AG10803 (cell line): ENCODE measurements around the gene KDM3A.

ENCODE experiments used
- DNase-seq: peaks from one replicate; pipeline ENCODE4 v3.0.0; 2010; ENCODE audit warnings: low read depth
- H3K4me3 ChIP-seq: 2 replicates; pipeline ENCODE4 v1.5.1; 2011; ENCODE audit warnings: mild to moderate bottlenecking, low read length, control low read depth
- TF ChIP-seq, protein P1 (sequence below): conservative IDR thresholded peaks from 2 replicates; pipeline ENCODE4 v1.5.1; 2011; ENCODE audit warnings: mild to moderate bottlenecking, low read length, control low read depth, inconsistent platforms

The KDM3A gene

DNA sequence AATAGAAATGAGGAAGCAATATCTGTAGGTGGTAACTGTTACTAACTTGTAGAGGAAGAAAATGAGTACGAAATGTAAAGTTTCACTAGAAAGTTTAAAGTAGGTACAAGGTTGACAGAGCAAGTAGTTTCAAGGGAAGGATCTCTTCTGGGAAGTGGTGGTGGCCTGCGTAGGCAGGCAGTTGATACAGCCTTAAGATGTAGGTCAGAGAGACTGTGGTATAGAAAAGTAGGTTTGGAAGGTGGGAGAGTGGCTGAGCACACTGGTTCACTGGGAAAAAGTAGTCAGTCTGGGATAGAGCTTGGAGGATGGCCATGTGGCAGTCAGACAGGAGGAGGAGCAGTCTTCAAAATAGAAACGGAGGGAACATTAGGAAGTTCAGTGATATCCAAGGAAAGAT is 23.5 kb downstream of the KDM3A start:
- no peak for DNase-seq
- no peak overlapping the region for H3K4me3 ChIP-seq
- TF ChIP-seq, protein P1, sequence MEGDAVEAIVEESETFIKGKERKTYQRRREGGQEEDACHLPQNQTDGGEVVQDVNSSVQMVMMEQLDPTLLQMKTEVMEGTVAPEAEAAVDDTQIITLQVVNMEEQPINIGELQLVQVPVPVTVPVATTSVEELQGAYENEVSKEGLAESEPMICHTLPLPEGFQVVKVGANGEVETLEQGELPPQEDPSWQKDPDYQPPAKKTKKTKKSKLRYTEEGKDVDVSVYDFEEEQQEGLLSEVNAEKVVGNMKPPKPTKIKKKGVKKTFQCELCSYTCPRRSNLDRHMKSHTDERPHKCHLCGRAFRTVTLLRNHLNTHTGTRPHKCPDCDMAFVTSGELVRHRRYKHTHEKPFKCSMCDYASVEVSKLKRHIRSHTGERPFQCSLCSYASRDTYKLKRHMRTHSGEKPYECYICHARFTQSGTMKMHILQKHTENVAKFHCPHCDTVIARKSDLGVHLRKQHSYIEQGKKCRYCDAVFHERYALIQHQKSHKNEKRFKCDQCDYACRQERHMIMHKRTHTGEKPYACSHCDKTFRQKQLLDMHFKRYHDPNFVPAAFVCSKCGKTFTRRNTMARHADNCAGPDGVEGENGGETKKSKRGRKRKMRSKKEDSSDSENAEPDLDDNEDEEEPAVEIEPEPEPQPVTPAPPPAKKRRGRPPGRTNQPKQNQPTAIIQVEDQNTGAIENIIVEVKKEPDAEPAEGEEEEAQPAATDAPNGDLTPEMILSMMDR: no peak

DNA sequence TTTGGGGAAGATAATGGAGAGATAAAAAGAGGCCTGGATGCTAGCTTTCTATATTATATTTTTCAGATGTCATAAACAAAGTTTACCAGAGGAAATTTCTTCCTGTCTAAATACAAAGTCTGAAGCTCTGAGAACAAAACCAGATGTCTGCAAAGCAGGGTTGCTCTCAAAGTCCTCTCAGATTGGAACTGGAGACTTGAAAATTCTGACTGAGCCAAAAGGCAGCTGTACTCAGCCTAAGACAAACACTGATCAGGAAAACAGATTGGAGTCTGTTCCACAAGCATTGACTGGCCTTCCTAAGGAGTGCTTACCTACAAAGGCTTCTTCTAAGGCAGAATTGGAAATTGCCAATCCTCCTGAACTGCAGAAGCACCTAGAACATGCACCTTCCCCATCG is 25.1 kb downstream of the KDM3A start:
- TF ChIP-seq, protein P1: no peak
- no peak overlapping the region for H3K4me3 ChIP-seq
- DNase-seq: no peak

DNA sequence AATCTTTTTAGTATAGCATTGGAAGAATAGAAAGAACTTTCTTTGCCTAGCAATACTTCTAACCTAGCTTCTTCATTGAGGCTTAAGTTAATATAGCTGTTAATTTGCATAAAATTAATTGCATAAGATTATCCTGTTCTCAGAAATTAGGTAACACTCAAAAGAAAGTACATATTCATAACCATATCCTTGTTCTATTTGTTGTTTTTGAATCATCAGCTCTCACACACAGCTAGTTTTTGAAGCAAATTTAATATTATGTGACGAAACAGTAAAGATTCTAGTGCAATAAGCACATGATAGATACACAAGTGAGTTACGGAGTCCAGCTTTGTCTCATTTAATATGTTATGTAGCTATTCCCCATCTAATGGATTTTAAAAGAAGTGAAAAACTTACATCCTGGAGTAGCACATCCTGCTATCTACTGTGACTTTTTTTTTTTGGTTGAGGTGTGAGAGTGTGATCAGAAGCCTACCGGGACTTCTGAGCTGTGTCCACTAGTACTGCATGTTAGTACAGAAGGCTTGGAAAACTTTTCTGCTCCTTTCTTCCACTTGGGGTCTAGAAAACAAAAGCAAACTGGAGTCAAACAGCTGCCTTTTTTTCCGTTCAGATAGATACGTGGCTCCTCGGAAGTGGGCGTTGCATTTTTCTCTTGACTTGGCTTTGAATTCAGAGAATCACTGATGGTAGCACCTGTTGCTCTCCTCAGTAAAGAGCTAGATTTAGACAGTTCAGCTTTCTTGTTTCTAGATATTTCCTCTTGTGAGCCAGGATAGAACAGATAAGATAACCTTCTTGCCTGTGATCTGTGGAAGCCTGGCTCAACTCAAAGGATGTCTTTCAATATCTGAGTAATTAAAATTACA is 27.2 kb downstream of the KDM3A start:
- H3K4me3 ChIP-seq: no peak overlapping the region
- no peak for DNase-seq
- TF ChIP-seq, protein P1: no peak

DNA sequence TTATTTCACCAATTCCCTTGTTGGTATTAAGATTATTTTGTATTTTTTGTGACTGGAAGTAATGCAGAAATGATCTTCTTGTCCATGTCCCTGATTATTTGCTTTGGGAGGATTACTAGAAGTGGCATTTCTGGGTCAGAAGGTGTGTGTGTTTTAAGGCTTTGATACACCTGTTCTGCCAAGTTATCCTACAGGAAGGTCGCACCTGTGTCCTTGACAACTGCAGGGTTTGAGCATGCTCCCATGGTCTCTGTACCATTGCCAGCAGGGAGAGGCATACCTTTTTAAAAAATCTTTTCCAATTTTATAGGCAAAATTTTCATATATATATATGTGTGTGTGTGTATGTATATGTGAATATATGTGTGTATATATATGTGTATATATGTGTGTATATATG is 29.7 kb downstream of the KDM3A start:
- no peak for DNase-seq
- no peak overlapping the region for H3K4me3 ChIP-seq
- TF ChIP-seq, protein P1: no peak

DNA sequence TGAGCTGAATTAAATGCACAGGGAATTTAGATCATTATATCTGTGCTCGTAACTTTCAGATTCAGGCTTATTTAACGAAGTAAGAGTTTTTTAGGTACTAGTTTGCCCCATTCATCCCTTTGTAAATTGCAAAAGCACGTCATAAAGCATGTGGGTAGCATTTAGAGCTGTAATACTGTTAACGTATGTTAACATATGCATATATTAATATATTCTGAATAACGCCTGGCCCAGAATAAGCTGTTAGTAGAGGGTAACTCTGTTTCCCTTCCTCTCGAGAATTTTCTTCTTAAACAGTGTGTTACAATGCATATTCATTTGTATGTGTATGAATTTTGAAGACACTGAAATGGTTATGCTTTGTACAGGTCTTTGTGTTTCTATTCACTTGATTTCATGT is 30.5 kb downstream of the KDM3A start:
- no peak overlapping the region for H3K4me3 ChIP-seq
- no peak for DNase-seq
- TF ChIP-seq, protein P1: no peak

DNA sequence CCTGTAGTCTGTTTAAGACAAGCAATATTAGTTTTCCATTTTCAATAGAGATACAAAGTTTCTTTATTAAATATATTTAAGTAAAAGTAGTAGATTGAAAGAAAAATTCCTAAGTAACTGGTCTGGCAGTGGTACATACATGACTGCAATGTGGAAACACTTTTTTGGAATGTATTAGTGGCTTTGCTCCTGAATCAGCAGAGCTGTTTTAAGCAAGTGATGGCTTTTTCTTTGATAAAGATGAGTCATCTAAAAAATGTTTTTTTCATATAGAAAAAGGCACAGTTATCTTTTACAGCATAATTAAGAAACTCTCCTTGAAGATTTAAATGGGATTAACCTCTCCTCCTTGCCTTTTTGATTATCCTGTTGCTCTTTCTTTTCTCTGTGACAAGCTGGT is 34.9 kb downstream of the KDM3A start:
- no peak overlapping the region for H3K4me3 ChIP-seq
- TF ChIP-seq, protein P1: no peak
- peak; percentile 75 for DNase-seq

DNA sequence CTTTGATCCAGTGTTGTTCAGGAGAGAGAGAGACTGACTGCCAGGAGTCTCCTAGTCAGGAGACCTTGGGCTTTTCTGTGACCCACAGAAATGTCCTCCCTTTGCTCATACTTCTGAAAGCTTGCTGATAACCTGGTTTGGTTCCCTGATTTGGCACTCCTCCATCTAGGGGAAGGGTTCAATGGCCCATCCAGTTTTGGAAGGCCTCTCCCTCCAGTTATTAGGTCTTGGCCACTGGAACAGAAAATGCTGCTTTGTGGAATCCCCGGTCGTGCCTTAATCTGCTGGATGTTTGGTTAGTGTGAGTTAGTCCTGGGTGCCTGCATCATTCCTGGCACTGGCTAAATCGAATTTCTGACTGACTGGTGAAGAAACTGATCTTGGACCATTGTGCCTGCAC is 35.7 kb downstream of the KDM3A start:
- TF ChIP-seq, protein P1: no peak
- DNase-seq: no peak
- no peak overlapping the region for H3K4me3 ChIP-seq
